Measurements from ENCODE around the gene PRAC2.

DNA sequence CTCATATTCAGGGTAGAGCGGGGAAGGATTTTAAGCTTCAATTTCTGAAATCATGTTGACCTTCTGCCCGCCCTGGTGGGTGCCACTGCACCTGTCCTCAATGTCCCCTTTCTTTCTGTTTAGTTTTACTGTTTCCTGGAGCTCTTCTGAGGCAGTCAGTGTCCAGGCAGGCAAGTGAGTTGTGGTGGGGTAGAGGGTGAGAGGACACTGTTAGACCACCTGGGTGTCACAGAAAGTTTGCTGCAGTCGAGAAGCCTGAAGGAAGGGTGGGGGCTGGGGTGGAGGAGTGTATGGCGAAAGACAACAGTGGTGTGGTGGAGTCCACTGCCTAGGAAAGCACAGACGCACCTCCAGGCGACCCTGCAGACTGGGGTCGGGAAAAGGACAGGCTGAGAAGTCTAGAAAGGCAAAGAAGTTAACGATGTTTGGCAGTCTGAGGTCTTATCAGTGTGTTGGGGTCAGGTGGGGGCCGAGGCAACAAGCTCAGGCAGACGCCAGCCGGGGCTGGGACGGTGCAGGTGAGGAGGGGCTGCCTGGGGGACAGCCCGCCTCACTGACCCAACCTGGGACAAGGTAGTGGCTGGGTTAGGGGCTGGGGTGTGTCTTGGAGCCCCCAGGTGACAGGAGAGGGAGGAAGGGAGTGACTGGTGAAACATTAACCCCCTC lies 28.9 kb downstream of the PRAC2 start:
- TF ChIP-seq YY1 (IDR thresholded peaks at IDR 0.05; ENCODE audit: low read depth) (no peak), EGR1 (IDR thresholded peaks at IDR 0.05) (no peak)
